ENCODE measurements around the gene HCFC1. TPM values are rescaled to one million over a fixed set of nuclear protein-coding genes. Genes with fewer than 3 reads are reported as not detected.

Gene HCFC1
- total RNA-seq, 1 experiment from 2014 or later = 77.7 TPM

GRCh38 chrX:154008521-154008920 lies 36.9 kb upstream of the HCFC1 start:
- no peaks in the 10 kb centered on the region for H3K9me3 Mint-ChIP-seq (ENCODE audit: low read depth, unreplicated experiment)
- CTCF ChIA-PET = no interaction called here
- no peak for DNase-seq
- peaks cover 50% of the 10 kb centered on the region for H3K36me3 Mint-ChIP-seq (ENCODE audit: insufficient read depth, unreplicated experiment)
- intact Hi-C loops (cut with micrococcal nuclease; ENCODE audit: unreplicated experiment) = no loop called here
- no peaks in the 10 kb centered on the region for H3K27me3 Mint-ChIP-seq (ENCODE audit: unreplicated experiment)
- TF ChIP-seq CTCF (IDR thresholded peaks at IDR 0.05; ENCODE audit: unreplicated experiment) = no peak
- no peaks in the 10 kb centered on the region for H3K4me1 Mint-ChIP-seq (ENCODE audit: low read depth, unreplicated experiment)
- no TSS peak for BruUV-seq (replicated peaks)
- no peak overlapping the region for H3K4me3 Mint-ChIP-seq (ENCODE audit: low read depth, unreplicated experiment)
- H3K27ac Mint-ChIP-seq (ENCODE audit: unreplicated experiment) = no peak overlapping the region

- Mint-ChIP-seq H3K4me3 (ENCODE audit: low read depth, unreplicated experiment) (no peak overlapping the region), H3K4me1 (ENCODE audit: low read depth, unreplicated experiment) (no peaks in the 10 kb centered on the region), H3K27ac (ENCODE audit: unreplicated experiment) (no peak overlapping the region), H3K36me3 (ENCODE audit: insufficient read depth, unreplicated experiment) (peaks cover 38% of the 10 kb centered on the region), H3K27me3 (ENCODE audit: unreplicated experiment) (no peaks in the 10 kb centered on the region), H3K9me3 (ENCODE audit: low read depth, unreplicated experiment) (no peaks in the 10 kb centered on the region)
- intact Hi-C loops (cut with micrococcal nuclease; ENCODE audit: unreplicated experiment) = no loop called here
- no peak for DNase-seq
- TF ChIP-seq CTCF (IDR thresholded peaks at IDR 0.05; ENCODE audit: unreplicated experiment) = no peak
- CTCF ChIA-PET = no interaction called here
- no TSS peak for BruUV-seq (replicated peaks)
Measured at GRCh38 chrX:154006947-154007346, 35.3 kb upstream of the HCFC1 start.

GRCh38 chrX:154004315-154004714 lies 32.7 kb upstream of the HCFC1 start:
- BruUV-seq (replicated peaks) = no TSS peak
- no peak for DNase-seq
- CTCF ChIA-PET = interaction anchor here (0.6 kb wide), 1 partner anchor 367 kb away, joined by 11 read pairs; no protein-coding TSS in a partner anchor
- H3K4me3 Mint-ChIP-seq (ENCODE audit: low read depth, unreplicated experiment) = no peak overlapping the region
- no peak overlapping the region for H3K27ac Mint-ChIP-seq (ENCODE audit: unreplicated experiment)
- H3K27me3 Mint-ChIP-seq (ENCODE audit: unreplicated experiment) = no peaks in the 10 kb centered on the region
- intact Hi-C loops (cut with micrococcal nuclease; ENCODE audit: unreplicated experiment) = no loop called here
- peaks cover 8% of the 10 kb centered on the region for H3K4me1 Mint-ChIP-seq (ENCODE audit: low read depth, unreplicated experiment)
- peaks cover 28% of the 10 kb centered on the region for H3K36me3 Mint-ChIP-seq (ENCODE audit: insufficient read depth, unreplicated experiment)
- no peaks in the 10 kb centered on the region for H3K9me3 Mint-ChIP-seq (ENCODE audit: low read depth, unreplicated experiment)
- no peak for TF ChIP-seq CTCF (IDR thresholded peaks at IDR 0.05; ENCODE audit: unreplicated experiment)

GRCh38 chrX:154002215-154002719 lies 30.6 kb upstream of the HCFC1 start:
- Mint-ChIP-seq H3K9me3 (ENCODE audit: low read depth, unreplicated experiment) (no peaks in the 10 kb centered on the region), H3K27ac (ENCODE audit: unreplicated experiment) (no peak overlapping the region), H3K4me1 (ENCODE audit: low read depth, unreplicated experiment) (peaks cover 10% of the 10 kb centered on the region), H3K36me3 (ENCODE audit: insufficient read depth, unreplicated experiment) (peaks cover 8% of the 10 kb centered on the region), H3K27me3 (ENCODE audit: unreplicated experiment) (no peaks in the 10 kb centered on the region), H3K4me3 (ENCODE audit: low read depth, unreplicated experiment) (no peak overlapping the region)
- BruUV-seq (replicated peaks) = no TSS peak
- TF ChIP-seq CTCF (IDR thresholded peaks at IDR 0.05; ENCODE audit: unreplicated experiment) = no peak
- intact Hi-C loops (cut with micrococcal nuclease; ENCODE audit: unreplicated experiment) = no loop called here
- no peak for DNase-seq
- CTCF ChIA-PET = no interaction called here
